ENCODE data around the gene ADPRHL1.
"Not testable (repeated sequence)": the region's sequence is repeated elsewhere in the genome, so short reads cannot be mapped to it uniquely, and the experiment has no call there.

ADPRHL1 gene

GRCh38 chr13:113400621-113401451 lies 52.5 kb downstream of the ADPRHL1 start:
- DNase-seq, result no peak

GRCh38 chr13:113399755-113400149 lies 53.5 kb downstream of the ADPRHL1 start:
- DNase-seq, result no peak

DNA sequence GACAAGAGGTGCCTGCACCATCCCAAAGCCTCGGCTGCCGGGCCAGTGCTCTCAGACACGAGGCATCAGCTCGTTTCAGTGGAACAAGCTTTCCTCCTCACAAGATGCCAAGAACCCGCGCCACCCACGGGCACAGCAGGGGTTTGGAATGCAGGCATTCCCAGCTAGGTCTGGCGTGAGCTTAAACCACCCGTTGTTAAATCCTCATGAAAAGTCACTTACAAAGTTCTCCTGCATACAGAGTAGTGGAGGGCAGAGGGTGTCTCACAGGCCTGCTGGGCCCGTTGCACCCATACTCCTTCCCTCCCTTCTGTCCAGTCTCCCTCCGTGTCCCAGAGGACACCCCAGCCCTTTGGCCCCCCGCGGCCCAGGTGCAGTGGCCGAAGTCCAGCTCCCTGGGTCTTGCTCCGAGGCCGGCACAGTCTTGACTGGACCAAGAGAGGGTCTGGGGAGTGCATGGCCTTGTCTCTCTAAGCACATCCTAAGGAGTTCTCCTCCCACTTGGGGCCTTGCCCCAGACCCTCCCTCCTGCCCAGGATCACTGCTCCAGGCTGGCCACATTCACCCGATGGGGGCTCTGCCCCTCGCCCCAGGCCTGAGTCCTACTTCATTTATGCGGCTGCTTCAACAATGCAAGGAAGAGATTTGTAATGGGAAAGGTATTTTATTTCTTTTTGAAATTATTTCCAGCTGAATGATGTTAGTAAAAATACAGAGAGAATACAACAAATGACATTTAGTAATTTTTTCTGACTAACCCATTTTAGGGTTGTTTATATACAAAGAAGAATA lies 54.1 kb downstream of the ADPRHL1 start:
- DNase-seq, result no peak

- no peak for DNase-seq
Measured at GRCh38 chr13:113397608-113398425, 55.5 kb downstream of the ADPRHL1 start.

DNA sequence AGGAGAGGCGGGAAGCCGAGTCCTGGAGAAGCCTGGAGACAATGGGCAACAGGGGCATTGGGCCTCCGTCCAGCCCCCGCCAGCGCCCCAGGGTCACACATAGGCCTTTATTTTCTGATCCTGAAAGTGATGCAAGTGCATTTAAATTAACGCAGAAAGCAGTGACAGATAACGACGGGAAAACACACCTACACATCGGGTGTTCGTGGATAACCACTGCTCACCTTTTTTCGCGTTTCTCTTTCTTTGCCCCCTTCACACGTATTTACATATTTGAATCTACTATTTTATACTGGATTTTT lies 59.0 kb downstream of the ADPRHL1 start:
- no peak for DNase-seq

DNA sequence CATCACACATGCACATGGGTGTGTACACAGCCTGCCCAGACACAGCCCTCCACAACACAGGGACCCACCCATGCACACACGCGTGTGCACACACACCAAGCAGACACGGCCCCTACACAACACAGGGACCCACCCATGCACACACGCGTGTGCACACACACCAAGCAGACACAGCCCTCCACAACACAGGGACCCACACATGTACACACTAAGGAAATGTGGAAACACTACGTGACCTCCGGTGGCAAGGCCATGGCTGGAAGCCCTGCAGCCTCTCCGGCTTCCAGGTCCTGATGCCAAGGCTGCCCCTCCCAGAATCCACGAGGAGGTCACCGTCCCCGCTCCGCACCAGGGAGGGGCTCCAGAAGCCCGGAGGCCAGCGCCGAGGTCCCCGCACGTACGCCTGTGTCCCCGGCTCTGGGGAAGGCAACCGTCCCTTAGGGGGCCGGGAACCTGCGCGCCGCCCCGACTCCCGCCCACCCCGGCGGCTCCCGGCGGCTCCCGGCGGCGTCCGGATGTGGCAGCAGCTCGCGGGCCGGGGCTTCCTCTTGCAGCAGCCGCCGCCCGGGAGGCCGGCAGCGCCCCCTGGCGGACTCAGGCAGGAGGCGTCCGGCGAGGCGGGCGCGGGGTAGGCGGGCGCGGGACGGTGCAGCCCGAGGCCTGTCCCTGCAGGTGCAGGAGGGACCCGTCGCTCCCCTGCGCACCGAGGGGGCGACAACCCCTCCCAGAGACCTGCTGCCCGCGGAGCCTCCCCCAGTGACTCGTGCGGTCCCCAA lies 59.5 kb downstream of the ADPRHL1 start:
- peak; percentile 83 for DNase-seq

GRCh38 chr13:113393226-113393562 lies 60.1 kb downstream of the ADPRHL1 start:
- no peak for DNase-seq

DNA sequence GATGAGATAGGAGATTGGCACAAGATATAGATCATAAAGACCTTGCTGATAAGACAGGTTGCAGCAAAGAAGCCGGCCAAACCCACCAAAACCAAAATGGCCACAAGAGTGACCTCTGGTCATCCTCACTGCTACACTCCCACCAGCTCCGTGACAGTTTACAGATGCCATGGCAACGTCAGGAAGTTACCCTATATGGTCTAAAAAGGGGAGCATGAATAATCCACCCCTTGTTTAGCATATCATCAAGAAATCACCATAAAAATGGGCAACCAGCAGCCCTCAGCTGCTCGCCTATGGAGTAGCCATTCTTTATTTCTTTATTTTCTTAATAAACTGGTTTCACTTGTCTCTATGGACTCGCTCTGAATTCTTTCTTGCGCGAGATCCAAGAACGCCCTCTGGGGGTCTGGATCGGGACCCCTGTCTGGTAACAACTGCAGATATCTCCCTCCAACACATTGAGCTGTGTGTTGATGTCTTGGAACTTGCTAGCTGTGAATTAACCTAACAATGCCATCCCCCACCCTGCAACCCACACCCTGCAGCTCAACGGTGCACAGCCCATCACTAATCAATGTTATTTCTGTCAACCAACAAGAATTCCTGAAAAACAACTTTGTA lies 62.3 kb downstream of the ADPRHL1 start:
- no peak for DNase-seq

GRCh38 chr13:113389586-113389985 lies 63.7 kb downstream of the ADPRHL1 start:
- DNase-seq, result not testable (repeated sequence)

DNA sequence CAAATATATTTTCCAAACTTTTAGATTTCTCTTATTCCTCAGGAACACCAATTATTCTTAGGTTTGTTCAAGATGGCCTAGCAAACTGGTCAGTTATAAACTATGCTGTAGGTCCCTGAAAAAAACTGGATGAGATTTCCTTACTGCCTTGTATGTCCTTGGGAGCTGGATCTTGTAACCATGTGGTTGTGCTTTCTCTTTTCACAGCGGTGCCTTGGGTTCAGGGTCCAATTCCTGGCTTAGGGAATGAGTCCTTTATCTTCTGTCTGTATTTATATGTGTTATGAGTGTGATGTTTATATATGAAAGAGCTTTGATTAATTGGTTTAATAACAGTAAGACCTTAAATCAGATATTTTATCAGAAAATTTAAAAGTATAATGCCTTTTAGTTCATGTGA lies 65.9 kb downstream of the ADPRHL1 start:
- no peak for DNase-seq

DNA sequence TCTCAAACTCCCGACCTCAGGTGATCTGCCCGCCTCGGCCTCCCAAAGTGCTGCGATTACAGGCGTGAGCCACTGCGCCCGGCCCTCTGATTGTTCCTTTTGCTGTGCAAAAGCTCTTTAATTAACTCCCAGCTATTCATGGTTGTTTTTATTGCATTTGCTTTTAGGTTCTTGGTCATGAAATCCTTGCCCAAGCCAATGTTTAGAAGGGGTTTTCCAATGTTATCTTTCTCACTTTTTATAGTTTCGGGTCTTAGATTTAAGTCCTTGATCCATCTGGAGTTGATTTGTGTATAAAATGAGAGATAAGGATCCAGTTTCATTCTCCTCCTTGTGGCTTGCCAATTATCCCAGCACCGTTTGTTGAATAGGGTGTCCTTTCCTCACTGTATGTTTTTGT lies 70.2 kb downstream of the ADPRHL1 start:
- no peak for DNase-seq

DNA sequence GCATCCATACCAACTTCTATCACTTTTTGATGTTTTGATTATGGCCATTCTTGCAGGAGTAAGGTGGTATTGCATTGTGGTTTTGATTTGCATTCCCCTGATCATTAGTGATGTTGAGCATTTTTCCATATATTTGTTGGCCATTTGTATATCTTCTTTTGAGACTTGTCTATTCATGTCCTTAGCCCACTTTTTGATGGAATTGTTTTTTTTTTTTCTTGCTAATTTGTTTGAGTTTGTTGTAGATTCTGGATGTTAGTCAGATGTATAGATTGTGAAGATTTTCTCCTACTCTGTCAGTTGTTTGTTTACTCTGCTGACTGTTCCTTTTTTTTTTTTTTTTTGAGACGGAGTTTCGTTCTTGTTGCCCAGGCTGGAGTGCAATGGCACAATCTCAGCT lies 70.7 kb downstream of the ADPRHL1 start:
- DNase-seq, result not testable (repeated sequence)

DNA sequence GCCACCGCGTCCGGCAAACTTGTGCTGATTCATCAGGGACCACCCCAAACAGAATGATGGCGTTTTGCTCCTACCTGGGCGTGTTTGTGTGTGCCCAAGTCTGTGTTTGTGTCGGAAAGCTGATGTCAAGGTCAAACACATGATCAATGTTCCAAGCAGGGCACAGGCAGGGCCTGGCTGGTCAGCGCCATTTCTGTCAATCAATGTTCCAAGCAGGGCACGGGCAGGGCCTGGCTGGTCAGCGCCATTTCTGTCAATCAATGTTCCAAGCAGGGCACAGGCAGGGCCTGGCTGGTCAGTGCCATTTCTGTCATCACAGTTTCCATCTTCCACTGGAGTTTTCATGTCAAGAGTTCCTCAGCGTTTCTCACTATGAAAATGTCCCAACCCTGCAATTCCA lies 74.5 kb downstream of the ADPRHL1 start:
- no peak for DNase-seq

DNA sequence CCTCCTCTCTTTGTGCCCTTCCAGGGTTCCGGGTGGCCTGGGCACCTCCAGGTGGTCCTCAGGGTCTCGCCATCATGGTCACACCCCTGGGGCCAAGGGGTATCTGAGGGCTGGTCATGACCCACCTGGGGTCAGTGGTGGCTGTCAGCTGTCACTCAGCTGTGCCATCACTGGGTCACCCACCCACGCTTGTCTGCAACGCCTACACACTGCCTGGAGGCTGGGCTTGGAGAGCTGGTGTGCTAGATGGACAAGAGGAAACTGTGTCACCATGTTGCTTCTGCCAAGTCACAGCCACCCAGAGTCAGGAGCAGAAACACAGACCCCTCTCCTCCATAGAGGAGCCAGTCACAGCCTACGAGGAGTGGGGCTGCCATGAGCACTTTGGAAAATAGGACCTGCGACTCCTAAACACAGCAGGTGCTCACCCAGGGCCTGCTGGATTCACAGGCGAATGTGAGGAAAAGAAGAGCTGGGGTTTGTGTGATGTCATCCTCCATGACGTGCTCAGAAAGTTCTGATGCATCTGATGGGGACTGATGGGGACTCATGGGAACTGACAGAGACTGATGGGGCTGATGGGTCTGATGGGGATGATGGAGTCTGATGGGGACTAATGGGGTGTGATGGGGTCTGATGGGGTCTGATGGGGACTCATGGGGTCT lies 78.6 kb downstream of the ADPRHL1 start:
- no peak for DNase-seq

GRCh38 chr13:113373811-113374485 lies 79.3 kb downstream of the ADPRHL1 start:
- no peak for DNase-seq

DNA sequence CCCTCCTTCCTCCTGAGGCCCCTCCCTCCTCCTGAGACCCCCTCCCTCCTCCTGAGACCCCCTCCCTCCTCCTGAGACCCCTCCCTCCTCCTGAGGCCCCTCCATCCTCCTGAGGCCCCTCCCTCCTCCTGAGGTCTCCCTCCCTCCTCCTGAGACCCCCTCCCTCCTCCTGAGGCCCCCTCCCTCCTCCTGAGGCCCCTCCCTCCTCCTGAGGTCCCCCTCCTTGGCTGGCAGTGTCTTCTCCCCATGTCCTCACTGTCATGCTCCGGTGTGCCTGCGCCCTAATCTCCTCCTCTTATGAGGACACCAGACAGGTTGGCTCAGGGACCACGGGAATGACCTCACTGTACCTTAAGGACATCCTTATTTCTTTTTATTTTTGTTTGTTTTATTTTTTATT lies 81.6 kb downstream of the ADPRHL1 start:
- not testable (repeated sequence) for DNase-seq

DNA sequence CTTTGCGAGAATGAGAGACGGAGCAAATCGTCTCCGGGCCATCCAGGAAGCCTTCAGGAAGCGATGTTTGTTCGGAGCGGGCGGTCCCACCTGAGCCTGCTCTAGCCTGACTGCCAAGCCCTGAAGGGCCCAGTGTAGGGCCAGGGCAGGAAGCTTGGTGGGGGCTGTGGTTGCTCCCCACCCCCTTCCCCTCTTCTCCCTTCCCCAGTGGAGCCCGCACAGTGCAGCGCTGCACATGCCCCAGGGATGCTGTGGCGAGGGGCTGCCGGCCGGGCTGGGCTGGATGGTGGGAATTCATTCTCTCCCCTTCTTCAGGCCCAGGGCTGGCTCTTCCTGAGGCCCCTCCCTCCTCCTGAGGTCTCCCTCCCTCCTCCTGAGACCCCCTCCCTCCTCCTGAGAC lies 82.2 kb downstream of the ADPRHL1 start:
- no peak for DNase-seq

GRCh38 chr13:113369881-113370280 lies 83.4 kb downstream of the ADPRHL1 start:
- DNase-seq, result no peak

DNA sequence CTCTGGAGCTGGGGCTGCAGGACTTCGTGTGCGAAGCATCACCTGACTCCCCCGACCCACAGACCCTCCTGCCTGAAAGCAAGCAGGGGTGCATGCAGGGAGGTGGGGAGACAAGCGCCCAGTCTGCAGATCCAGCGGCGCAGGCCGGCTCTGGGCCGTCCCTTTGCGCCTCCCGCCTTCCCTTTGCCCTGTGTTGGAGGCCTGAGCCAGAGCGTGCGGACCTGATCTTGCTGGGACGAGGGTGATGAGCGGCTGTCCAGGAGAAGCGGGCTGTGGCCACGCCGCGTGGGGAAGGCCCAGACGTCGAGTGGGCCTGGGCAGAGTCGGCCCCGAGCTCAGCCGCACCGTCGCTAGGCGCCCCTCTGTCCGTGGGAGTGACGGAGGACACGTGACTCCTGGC lies 84.1 kb downstream of the ADPRHL1 start:
- no peak for DNase-seq

GRCh38 chr13:113368353-113368752 lies 84.9 kb downstream of the ADPRHL1 start:
- not testable (repeated sequence) for DNase-seq

GRCh38 chr13:113367771-113368170 lies 85.5 kb downstream of the ADPRHL1 start:
- DNase-seq, result no peak
